ENCODE data around the gene PLCH1.

The PLCH1 gene, protein sequence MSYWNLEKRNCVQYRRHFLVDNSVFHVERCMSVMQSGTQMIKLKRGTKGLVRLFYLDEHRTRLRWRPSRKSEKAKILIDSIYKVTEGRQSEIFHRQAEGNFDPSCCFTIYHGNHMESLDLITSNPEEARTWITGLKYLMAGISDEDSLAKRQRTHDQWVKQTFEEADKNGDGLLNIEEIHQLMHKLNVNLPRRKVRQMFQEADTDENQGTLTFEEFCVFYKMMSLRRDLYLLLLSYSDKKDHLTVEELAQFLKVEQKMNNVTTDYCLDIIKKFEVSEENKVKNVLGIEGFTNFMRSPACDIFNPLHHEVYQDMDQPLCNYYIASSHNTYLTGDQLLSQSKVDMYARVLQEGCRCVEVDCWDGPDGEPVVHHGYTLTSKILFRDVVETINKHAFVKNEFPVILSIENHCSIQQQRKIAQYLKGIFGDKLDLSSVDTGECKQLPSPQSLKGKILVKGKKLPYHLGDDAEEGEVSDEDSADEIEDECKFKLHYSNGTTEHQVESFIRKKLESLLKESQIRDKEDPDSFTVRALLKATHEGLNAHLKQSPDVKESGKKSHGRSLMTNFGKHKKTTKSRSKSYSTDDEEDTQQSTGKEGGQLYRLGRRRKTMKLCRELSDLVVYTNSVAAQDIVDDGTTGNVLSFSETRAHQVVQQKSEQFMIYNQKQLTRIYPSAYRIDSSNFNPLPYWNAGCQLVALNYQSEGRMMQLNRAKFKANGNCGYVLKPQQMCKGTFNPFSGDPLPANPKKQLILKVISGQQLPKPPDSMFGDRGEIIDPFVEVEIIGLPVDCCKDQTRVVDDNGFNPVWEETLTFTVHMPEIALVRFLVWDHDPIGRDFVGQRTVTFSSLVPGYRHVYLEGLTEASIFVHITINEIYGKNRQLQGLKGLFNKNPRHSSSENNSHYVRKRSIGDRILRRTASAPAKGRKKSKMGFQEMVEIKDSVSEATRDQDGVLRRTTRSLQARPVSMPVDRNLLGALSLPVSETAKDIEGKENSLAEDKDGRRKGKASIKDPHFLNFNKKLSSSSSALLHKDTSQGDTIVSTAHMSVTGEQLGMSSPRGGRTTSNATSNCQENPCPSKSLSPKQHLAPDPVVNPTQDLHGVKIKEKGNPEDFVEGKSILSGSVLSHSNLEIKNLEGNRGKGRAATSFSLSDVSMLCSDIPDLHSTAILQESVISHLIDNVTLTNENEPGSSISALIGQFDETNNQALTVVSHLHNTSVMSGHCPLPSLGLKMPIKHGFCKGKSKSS (N-terminal part only)

DNA sequence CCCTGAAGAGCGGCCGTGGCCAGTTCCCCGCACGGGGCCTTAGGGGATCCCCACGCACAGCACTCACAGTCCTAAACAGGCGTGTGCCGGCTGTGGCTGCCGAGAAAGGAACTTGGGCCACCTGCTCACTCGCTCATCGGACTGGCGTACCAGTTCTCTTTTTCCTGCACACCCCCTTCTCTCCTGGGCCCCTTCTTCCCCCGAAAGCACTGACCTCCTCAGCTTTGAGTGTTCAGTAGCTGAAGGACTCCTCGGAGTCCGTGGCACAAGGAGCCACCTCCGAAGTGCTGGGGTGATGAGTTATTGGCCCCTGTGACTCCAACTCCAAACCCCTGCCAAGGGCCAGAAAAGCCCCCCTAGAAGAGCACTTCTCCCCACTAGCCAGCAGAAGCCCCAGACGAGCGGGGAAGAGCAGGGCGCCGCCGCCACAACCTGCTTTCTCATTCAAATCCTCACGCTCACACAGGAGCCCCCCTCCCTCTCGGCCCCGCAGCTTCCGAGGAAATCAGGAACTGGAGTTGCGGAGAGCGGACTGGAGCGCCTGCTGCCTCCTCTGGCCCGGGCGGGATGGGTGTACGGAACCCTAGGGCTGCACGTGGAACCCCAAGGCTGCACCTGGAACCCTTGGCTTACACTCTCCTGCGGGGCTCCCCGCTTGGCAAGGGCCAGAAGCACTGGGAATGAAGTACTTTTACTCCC lies at the start of gene PLCH1:
TSS of gene PLCH1 (minus strand) at position 446 of the 699 bp plus-strand sequence. CDS start 40,847 bp downstream, outside the sequence.
- peak; percentile 70 for DNase-seq

- no peak for DNase-seq
Measured at GRCh38 chr3:155792532-155792931, 47.7 kb upstream of the PLCH1 start.

DNA sequence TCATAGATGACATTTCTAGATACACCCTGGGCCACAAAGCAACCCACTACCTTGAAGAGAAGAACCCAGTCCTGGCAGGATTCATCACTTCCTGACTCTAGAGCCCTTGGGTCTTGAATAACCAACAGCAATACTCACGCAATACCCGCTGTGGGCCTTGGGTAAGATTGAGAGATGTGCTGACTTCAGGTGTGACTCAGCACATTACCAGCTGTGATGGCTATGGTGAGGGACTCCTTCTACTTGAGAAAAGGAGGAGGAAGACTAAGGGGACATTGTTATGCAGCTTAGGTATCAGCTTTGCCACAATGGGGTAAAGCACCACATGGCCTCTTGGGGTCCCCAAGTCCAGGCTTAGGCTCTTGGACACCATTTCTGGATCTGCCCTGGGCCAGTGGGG lies 46.3 kb upstream of the PLCH1 start:
- DNase-seq, result no peak

DNA sequence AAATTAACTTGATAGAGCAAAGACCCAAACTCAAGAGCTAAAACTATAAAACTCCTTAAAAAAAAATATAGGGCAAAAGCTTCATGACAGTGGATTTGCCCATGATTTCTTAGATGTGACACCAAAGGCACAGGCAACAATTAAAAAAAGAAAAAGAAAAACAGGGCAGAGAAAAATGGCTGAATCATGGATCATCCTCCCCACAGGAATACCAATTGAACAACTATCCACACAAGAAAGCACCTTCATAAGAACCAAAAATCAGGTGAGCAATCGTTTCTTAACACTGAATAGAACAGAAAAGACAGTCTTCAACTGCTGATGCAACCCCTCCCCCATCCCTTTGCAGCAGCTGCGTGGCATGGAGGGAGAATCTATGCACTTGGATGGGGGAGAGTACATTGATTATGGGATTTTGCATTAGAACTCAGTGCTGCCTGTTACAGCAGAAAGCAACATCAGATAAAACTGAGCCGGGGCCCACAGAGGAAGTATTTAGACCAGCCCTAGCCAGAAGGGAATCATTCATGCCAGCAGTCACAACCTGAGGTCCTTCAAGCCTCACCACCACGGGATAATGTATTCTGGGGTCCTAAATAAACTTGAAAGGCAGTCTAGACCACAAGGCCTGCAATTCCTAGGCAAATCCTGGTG lies 45.5 kb upstream of the PLCH1 start:
- DNase-seq, result no peak

- DNase-seq, result no peak
Measured at GRCh38 chr3:155785662-155786295, 40.9 kb upstream of the PLCH1 start.

- no peak for DNase-seq
Measured at GRCh38 chr3:155782390-155782953, 37.6 kb upstream of the PLCH1 start.

- DNase-seq, result no peak
Measured at GRCh38 chr3:155780291-155780690, 35.4 kb upstream of the PLCH1 start.

GRCh38 chr3:155778462-155778861 lies 33.6 kb upstream of the PLCH1 start:
- DNase-seq, result no peak

DNA sequence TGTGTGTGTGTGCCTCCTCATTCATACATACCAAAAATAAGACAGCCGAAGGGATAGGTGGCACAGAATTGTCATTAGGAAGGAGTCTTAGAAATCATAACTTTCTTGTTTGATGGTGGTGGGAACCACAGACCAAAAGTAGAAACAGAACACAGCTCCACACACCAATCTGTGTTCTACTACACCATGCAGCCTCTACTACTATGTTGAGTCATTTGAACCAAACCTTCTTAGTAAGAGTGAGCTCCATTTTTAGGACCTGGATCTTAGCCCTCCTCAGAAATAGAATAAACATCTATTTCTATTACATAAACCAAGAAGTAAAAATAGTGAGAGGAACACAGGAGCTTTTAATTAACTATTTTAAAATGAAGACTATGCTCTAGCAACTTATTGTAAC lies 27.9 kb upstream of the PLCH1 start:
- no peak for DNase-seq

- no peak for DNase-seq
Measured at GRCh38 chr3:155771126-155771525, 26.3 kb upstream of the PLCH1 start.

- no peak for DNase-seq
Measured at GRCh38 chr3:155766206-155766605, 21.3 kb upstream of the PLCH1 start.

GRCh38 chr3:155763870-155764463 lies 19.1 kb upstream of the PLCH1 start:
- no peak for DNase-seq

DNA sequence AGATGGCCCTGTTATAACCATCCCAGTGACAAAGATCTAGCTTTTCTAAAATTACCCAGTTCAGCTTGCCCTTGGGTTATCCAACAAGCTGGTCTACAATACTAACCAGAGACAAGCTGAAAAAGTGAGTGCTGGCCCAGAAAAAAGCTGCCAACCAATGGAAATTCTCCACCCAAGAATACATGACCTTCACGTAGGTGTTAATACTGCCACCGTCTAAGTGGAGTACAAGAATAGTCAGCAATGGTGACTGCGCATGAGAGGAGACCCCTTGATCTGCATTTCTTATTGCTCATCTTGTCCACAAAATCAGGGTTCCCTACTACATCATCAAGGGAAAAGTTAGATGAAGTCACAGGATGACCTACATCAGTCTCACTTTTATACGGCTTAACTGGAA lies 15.8 kb upstream of the PLCH1 start:
- DNase-seq, result no peak

- DNase-seq, result no peak
Measured at GRCh38 chr3:155757577-155757976, 12.7 kb upstream of the PLCH1 start.

DNA sequence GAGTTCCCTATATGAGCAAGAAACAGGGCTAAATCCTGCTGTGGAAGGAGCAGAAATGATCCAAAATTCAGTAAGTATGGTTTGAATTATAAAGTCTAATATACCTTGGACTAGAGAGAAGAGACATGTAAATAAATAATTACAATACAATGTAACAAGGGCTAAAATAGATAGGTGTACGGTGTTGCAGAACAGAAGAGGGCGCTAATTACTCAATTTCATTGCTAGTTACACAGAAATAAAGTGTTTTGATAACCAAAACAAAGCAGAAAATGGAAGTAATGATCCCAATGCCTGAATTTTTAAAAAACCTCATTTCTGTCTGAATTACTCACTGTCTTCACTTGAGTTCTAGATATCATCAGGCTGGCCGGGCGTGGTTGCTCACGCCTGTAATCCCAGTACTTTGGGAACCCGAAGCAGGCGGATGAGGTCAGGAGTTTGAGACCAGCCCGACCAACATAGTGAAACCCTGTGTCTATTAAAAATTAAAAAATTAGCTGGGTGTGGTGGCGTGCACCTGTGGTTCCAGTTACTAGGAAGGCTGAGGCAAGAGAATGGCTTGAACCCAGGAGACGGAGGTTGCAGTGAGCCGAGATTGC lies 8.3 kb upstream of the PLCH1 start:
- peak; percentile 40 for DNase-seq

DNA sequence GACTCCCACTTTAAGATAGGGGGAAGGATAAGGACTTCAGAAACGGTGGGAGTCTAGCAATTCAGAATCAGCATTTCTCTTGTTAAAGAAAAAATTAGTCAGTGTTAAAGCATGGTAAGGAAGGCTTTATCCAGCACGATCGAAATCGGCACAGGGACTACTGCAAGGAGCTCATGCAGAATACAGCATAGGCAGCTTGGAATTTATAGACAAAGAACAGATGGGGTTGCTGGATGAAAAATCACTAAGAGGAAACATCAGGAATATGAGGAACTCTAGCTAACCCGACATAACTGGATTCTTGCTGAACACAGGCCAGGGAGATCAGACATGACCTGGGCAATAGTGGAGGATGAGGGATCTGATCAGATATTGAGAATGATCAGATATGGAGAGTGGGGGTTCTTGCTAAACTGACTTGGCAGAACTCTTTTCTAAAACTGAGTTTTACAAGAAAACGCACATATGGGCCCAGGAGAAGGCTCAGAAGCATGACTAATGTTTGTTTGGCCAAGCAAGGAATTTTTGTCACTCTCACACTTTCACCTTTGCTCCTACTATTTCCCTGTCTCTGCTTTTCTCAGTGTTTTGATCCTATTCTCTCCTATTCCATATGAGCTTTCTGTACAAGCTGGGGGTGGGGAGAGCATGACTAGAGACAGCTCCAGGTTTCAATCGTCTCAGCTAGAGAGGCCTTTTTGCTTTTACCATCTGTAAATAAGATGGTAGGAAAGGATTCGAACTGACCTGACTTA lies 3.9 kb upstream of the PLCH1 start:
- no peak for DNase-seq

DNA sequence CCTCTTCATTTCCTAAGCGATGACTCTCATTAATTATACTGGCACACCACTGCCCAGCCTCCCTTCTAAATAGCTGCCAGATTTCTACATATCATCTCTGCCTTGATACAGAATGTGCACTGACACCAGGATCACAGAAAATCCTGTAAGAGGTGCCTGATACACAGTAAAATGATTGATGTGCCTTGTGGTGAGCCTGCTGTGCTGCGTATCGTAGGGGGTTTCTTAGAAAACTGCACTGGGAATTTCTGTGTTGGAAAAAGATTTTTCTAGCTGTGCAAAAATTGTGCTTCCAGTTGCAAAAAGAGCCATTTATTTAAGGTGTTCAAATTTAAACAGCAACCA lies 3.0 kb upstream of the PLCH1 start:
- no peak for DNase-seq

- DNase-seq, result peak; percentile 14
Measured at GRCh38 chr3:155747286-155747945, 2.5 kb upstream of the PLCH1 start.

GRCh38 chr3:155746703-155747102 lies 1.8 kb upstream of the PLCH1 start:
- no peak for DNase-seq

All from NCI-H2081 treated with DMSO at 0.1 percent for 48 hours (cell line).